TTC549 (cell line): Measurements from ENCODE around the gene DUSP8.
"Not testable (repeated sequence)": the region's sequence is repeated elsewhere in the genome, so short reads cannot be mapped to it uniquely, and the experiment has no call there.

ENCODE experiments used
- FAIRE-seq: peaks from 2 replicates; lab custom pipeline; 2012; peaks lifted over from hg19 to GRCh38; lab: Jason Lieb, UNC

Gene DUSP8

DNA sequence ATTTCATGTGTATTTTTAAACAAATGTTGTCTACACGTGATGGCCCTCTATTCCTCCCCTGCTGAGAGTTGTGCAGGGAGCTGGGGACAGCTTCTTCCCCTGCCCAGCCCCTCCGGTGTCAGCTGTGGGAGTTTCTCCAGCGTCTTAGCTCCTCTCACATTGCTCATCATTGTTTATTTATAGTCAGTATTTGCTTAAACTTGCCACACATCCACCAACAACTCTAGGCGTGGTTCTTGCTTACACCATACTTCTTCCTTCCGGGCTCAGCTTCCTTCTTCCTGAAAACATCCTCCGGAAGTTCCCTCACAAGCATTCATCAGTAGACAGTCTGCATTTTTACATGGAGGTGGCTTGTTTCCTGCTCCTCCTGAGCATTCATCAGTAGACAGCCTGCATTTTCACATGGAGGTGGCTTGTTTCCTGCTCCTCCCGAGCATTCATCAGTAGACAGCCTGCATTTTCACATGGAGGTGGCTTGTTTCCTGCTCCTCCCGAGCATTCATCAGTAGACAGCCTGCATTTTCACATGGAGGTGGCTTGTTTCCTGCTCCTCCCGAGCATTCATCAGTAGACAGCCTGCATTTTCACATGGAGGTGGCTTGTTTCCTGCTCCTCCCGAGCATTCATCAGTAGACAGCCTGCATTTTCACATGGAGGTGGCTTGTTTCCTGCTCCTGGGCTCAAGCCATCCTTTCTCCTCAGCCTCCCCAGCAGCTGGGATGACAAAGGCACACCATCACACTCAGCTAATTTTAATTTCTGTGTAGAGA lies 17.3 kb upstream of the DUSP8 start:
- FAIRE-seq: not testable (repeated sequence)

DNA sequence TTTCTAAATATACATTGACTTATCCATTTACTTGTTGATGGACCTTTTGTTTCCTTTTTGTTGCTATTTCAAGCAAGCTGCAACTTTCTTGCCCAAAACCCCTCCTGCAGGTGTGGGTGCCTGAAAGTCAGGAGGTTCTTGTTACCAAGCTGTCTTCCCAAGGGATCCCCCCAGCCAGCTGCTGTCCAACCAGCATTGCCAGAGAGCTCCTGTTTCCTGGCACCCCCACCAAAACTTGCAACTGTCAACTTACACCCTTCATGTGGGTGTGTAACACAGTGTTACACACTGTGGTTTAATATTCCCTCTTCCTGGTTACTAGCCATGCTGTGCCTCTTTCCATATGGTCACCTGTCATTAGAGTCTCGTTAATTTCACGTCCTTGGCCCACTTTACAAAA lies 14.6 kb upstream of the DUSP8 start:
- no peak for FAIRE-seq

DNA sequence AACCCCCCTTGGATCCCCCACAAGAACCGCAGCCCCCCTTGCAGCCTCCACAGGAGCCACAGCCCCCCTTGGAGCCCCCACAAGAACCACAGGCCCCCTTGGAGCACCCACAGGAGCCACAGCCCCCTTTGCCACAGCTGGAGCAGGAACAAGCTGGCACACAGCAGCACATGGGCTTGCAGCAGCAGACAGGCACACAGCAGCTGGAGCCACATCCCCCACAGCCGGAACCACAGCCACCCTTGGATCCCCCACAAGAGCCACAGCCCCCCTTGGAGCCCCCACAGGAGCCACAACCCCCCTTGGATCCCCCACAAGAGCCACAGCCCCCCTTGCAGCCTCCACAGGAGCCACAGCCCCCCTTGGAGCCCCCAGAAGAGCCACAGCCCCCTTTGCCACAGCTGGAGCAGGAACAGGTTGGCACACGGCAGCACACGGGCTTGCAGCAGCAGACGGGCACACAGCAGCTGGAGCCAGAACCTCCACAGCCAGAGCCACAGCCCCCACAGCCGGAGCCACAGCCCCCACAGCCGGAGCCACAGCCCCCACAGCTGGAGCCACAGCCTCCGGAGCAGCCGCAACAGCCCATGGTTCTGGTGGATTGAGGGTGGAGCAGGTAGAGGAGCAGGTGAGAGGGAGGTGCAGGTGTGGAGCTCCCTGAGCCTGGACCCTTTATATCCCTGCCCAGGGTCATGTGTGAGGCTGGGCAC lies 12.7 kb upstream of the DUSP8 start, which contains the start of gene KRTAP5-1:
KRTAP5-1 (minus strand) TSS at position 623 of the 710 bp plus-strand sequence; CDS start at position 589, 34 bp downstream.
- FAIRE-seq: not testable (repeated sequence)

DNA sequence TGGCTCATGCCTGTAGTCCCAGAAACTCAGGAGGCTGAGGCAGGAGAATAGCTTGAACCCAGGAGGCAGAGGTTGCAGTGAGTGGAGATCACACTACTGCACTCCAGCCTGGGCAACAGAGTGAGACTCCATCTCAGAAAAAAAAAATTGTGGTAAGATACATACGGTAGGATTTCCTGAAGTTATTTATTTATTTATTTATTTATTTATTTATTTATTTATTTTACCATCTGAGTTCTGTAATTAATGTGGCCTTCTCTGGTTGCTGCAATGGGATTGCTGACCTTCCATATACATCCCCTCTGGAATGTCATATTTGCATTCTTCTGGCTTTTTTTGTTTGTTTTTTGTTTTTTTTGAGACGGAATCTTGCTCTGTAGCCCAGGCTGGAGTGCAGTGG lies 10.8 kb upstream of the DUSP8 start:
- FAIRE-seq: not testable (repeated sequence)

DNA sequence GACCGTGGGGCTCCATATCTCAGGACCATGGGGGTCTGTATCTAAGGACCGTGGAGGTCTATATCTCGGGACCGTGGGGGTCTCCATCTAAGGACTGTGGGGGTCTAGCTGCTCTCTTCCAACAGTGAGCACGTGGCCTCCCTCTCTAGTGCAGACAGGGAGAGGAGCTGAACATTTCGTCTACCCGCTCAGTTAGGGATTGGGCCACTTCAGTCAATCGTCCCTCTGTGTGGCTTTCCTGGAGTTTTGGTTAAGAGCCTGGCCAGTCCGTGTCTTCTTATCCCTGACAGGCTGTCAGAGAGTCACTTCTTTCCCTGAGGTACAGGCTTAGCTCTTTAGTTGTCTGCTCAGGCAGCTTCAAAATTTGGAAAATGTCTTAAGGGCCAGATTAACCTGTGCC lies 9.9 kb upstream of the DUSP8 start:
- no peak for FAIRE-seq

DNA sequence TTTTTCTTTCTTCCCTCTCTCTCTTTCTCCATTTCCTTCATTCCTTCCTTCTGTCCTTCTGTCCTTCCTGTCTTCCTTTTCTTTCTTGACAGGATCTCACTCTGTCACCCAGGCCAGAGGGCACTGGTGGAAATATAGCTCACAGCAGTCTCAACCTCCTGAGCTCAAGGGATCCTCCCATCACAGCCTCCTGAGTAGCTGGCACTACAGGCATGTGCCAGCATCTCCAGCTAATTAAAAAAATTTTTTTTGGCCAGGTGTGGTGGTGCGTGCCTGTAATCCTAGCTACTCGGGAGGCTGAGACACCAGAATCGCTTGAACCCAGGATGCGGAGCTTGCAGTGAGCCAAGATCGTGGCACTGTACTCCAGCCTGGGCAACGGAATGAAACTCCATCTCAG lies 4.8 kb upstream of the DUSP8 start:
- no peak for FAIRE-seq

- not testable (repeated sequence) for FAIRE-seq
Observed at GRCh38 chr11:1575756-1576155, 3.7 kb upstream of the DUSP8 start.

DNA sequence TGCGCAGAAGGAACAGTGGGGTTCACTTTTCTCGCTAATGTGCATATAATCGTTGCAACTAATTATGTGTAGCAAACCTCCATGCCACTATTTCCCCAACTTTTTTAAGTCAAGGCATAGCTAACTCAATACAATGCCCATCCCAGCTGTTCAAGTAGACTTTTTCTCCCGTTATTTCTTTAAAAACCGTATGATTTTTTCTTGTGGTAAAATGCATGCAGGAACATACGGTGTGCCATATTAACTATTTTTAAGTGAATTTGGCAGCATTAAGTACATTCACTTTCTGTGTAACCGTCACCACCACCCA lies 2.8 kb upstream of the DUSP8 start:
- no peak for FAIRE-seq

- no peak for FAIRE-seq
Observed at GRCh38 chr11:1574238-1574932, 2.3 kb upstream of the DUSP8 start.

DNA sequence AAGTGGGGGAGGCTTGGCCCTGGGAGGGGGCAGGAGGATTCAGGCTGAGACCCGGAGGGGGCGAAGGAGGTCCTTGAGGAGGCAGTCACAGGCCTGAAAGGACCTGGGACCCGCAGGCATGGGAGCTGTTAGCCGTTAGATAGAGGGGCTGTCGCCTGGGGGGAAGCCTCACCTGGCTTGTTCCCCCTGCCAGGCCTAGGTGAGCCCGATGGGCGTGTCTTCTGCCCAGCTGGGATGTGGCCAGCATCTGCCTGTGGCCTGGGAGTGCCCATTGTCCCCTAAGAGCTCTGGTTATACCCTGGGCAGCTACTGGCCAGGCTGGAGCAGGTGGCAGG lies 1.8 kb upstream of the DUSP8 start:
- no peak for FAIRE-seq

DNA sequence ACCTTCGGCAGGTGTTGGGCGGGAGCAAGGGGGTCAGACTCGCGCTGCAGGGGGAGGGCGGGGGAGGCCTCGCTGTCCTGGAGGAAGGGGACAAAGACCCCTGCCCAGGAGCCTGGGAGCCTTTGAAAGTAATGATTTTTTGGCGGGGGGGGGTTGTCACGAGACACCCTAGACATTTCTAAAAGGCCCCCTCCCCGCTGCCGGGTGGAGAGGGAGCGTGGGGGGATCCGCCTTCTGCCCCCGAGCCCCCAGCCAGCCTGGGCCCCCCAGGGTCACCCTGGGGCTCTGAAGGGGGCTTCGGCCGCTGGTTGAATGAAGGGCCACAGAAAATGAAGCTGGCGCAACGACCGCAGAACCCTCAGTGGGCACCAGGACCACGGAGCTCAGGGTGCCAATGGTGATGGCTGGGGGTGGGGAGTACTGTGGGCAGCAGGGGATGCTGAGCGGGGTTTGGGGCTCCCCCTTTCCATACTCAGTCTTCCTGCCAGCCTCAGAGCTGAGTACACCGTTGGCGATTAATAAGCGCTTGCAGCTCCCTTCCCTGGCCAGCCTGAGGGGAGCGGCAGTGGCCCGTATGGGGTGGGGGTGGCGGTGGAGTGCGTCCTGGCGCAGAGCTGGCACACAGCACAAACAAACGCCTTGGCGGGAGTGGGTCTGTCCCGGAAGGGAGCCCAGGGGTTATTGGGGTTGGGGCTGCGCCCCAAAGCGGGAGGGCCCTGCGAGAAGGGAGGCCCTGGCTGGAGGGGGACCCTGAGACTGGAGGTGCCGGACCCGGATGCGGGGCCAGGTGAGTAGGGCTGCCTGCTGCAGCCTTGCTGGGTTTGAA lies 1.2 kb upstream of the DUSP8 start:
- no peak for FAIRE-seq

DNA sequence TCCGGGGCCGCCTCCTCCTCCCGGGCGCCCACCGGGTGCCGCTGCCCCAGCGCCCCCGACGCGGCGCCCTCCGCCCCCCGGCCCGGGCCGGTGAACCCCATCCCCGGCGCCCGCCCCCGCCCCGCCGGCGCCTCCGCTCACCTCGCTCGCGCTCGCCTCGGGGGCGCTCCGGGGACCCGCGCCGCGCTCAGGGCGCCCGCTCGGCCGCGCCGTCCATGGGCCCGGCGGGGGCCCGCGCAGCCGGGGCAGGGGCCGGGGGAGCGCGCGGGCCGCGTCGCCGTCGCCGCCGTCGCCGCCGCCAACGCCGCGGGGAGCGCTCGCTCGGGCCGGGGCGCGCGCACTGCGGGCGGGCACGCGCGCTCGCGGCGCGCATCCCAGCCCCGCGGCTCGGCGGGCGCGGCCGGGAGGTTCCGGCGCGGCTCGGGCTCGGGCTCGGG lies 293 bp downstream of the DUSP8 start:
- no peak for FAIRE-seq

DNA sequence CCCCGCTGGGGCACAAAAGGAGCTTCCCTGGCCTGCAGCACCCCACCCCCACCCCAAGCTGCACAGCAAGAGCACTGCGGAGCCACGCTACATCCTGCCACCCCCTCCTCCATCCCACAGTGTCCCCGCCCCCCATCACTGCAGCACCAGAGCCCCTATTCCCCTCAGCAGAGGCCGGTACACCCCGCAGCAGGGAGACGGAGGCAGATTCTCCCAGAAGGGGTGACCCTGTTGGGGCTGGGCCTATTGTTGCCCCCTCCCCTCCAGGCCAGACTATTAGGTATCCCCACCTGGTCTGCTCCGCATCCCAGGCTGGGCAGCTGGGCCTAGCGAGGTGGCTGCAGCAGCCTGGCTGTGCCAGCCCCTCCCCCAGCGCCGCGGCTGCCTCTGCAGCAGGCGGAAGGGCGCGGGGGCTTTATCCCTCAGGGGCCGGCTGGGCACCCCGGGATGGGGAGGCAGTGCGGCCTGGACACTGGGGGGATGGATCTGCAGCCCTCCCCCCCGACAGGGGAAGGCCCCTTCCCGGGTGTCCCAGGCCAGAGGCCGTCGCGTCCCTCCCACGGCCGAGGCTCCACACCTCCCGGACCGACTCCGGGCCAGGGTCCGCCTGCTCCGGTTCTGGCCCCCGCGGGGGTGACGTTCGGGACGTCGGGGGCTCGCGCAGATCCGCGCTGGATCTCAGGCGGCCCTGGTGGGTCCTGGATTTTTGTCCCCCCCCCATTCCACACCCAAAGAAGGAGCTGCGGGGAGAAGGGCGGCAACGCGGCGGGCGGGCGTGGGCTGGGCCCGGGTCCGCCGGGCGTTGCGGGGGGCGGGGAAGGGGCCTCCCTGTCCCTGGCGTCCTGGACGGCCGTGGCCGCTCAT lies 943 bp downstream of the DUSP8 start:
- no peak for FAIRE-seq

DNA sequence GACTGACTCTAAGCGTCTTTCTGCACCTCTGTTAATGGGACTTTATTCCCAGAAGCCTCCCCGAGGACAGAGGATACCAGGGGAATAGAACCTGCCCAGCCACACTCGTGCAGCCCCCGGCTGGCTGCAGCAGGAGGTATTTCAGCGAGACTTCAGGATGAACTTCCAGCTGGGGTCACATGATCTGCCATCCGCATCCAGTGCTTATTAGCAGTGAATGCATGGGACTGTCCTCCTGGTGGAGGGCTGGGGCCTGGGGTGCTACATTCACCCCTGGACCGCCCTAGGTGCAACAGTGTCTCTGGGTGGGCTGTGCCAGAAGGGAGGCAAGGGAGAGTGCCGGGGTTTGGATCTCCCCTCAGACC lies 1.6 kb downstream of the DUSP8 start:
- no peak for FAIRE-seq

DNA sequence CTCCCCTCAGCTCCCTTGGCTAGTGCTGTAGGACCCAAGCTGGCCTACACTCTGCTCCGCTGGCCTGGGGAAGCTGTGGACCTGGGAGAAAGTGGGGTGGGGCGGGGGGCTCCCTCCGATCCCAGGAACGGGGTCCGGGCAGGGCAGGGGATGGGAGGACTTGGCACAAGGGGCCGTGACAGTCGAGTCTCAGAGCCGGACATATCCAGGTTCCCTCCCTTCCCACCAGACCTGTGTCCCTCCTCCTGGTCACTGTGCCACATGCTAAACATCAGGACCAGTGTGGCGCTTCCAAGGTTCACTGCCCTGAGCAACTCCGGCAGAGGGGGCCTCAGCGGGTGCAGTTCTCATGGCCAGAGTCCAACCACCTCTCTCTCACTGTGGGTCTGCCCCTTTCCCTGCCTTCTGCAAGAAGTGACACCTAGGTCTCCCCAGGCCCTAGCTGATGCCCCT lies 2.0 kb downstream of the DUSP8 start:
- FAIRE-seq: no peak

GRCh38 chr11:1569251-1569780 lies 2.8 kb downstream of the DUSP8 start:
- FAIRE-seq: no peak

DNA sequence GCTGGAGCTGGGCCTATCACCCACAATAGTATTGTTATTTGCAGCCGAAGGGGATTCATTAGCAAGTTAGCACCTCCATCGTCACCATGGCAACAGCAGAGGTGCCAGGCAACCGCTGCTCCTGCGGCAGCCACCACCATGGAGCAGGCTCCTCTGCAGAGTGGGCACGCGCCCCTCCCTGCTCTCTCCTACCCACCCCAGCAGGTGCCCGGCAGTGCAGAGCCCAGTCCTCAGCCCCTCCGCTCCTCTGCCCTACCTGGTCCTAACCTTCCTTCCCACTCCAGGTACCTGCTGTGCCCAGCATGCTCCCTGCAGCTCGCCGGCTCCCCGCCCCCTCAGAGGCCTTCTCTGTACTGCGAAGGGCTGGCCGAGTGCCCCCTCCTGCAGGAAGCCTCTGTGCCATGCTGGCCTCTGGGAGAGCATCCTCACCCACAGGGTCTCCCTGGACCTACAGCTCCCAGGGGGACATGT lies 3.6 kb downstream of the DUSP8 start:
- no peak for FAIRE-seq

DNA sequence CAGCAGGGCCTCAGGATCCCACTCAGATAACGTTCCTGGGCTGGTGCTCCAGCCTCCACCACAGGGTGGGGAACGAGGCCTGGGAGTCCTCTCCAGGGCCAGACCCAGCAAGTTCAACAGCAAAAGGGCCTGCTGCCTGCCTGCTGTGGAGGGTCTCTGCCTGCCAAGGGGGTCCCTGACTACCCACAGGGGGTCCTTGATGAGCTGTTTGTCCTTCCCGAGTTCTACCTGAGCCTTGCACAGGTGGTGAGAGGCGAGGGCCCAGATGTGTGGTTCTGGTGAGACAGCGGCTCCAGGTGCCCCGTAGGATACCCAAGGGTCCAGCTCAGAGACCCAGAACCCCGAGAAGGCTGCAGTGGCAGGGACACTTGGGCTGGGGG lies 4.4 kb downstream of the DUSP8 start:
- FAIRE-seq: no peak

GRCh38 chr11:1567052-1567720 lies 4.9 kb downstream of the DUSP8 start:
- no peak for FAIRE-seq

DNA sequence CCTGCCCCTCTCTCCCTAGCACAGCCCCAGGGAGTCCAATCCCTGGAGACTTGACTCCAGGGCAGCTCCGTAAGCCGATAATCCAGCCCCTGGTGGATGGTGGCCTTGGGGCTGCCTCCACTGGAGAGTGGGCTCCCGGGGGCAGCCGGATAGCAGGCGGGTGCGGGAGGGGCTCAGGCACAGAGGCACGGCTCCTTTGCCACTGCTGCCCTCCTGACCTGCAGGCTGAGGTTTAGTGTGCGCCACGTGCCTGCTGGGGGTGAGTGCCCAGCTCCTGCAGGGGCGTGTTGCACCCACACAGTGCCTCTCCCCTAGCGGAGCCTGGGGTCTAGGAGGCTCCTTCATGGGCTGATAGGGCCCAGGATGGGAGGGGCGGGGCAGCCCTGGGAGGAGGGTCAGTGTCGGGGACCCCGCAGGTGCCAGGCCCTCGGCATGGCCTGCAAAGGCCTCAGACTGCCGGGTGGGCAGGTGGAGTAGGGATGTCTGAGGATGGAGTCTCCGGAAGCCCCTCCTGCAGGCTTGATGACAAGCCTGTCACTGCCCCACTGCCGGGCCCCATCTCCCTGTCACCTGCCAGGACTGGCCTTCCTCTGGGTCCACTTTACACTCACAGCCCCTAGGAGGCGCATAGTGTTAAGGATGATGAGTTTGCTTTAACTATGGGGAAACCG lies 5.6 kb downstream of the DUSP8 start:
- no peak for FAIRE-seq
